HCT116 (cell line): ENCODE data around the gene TMEM138. TPM values are rescaled to one million over a fixed set of nuclear protein-coding genes. Genes with fewer than 3 reads are reported as not detected.

Experiments used
- ATAC-seq: fragments of 200-7000 bp; cut with Tn5 transposase; 2 replicates; pipeline ENCODE4 v1.9.1; 2020; ENCODE audit warnings: mild to moderate bottlenecking, moderate library complexity
- BruUV-seq: library from RNA; stranded (reverse); fragments of 400-500 nt; replicated peaks from 2 replicates; lab custom pipeline; 2021; lab: Mats Ljungman, UMichigan
- CTCF ChIA-PET: fragments of 300-600 bp; sonication (Branson Sonifier 250); formaldehyde crosslinking; loops from one replicate; lab custom pipeline; 2021; ENCODE audit warnings: antibody characterized with exemption; lab: Charles Lee
- POLR2A ChIA-PET: fragments of 300-600, 350-600 bp; sonication (Branson Sonifier 250); formaldehyde crosslinking; loops from one replicate; lab custom pipeline; 2021; ENCODE audit warnings: antibody characterized with exemption; lab: Charles Lee
- RAD21 ChIA-PET, 2 experiments: fragments of 300-600 bp; sonication (Branson Sonifier 250); formaldehyde crosslinking; loops; one replicate each; lab custom pipeline; 2023; ENCODE audit warnings: low total read pairs in 2 of 2; ENCODE audit not compliant: uncharacterized antibody in 2 of 2, unreplicated experiment in 2 of 2, low non-redundant PET in 1 of 2; lab: Charles Lee
- DNase-seq: peaks from one replicate; pipeline ENCODE4 v3.0.0-alpha.2; 2010; ENCODE audit warnings: low read depth, low spot score
- H2AFZ ChIP-seq: fragments of 200-600 bp; shearing (Covaris generic), sonication (generic); 2 replicates; pipeline ENCODE4 v1.6.1; 2017; ENCODE audit warnings: low read depth, mixed run types, mixed read lengths, antibody characterized with exemption, low read length; ENCODE audit not compliant: poor library complexity, severe bottlenecking
- H3K27ac ChIP-seq: 2 replicates; pipeline ENCODE4 v1.5.1; 2012; ENCODE audit warnings: low read depth, low read length
- H3K27me3 ChIP-seq: fragments of 200-600 bp; sonication (generic); 2 replicates; pipeline ENCODE4 v1.6.1; 2016; ENCODE audit warnings: mixed run types, low read length, mixed read lengths; ENCODE audit not compliant: insufficient read depth
- H3K36me3 ChIP-seq, 2 experiments: fragments of 200-500 bp in 1 of 2; fragments of 200-600 bp in 1 of 2; sonication (Bioruptor generic) in 1 of 2; sonication (generic) in 1 of 2; 2 replicates each; pipeline versions ENCODE4 v1.5.1 to v1.6.1; 2014 to 2016; ENCODE audit warnings: low read length in 2 of 2, inconsistent platforms in 1 of 2, mixed read lengths in 1 of 2, mixed run types in 1 of 2; ENCODE audit not compliant: insufficient read depth in 2 of 2, control insufficient read depth in 1 of 2
- H3K4me1 ChIP-seq, 2 experiments: fragments of 200-600 bp in 1 of 2; sonication (generic) in 1 of 2; 2 replicates each; pipeline versions ENCODE4 v1.5.1 to v1.6.1; 2012 to 2017; ENCODE audit warnings: low read length in 2 of 2, inconsistent platforms in 1 of 2, mild to moderate bottlenecking in 1 of 2, mixed read lengths in 1 of 2, mixed run types in 1 of 2, moderate library complexity in 1 of 2; ENCODE audit not compliant: insufficient read depth in 2 of 2, control insufficient read depth in 1 of 2
- H3K4me2 ChIP-seq: fragments of 200-600 bp; sonication (generic); 2 replicates; pipeline ENCODE4 v1.6.1; 2017; ENCODE audit warnings: mixed run types, low read length, mixed read lengths
- H3K4me3 ChIP-seq, 2 experiments: fragments of 200-600 bp in 1 of 2; sonication (generic) in 1 of 2; replicated peaks in 1 of 2; 2 replicates each; pipeline ENCODE4 v1.5.1; 2011 to 2016; ENCODE audit warnings: low read length in 2 of 2, control low read depth in 1 of 2, low read depth in 1 of 2, mild to moderate bottlenecking in 1 of 2, mixed read lengths in 1 of 2, mixed run types in 1 of 2
- H3K79me2 ChIP-seq: fragments of 200-600 bp; sonication (generic); 2 replicates; pipeline ENCODE4 v1.6.1; 2017; ENCODE audit warnings: mild to moderate bottlenecking, mixed run types, low read length, moderate library complexity, mixed read lengths; ENCODE audit not compliant: insufficient read depth
- H3K9ac ChIP-seq: fragments of 200-600 bp; sonication (generic); 2 replicates; pipeline ENCODE4 v1.6.1; 2016; ENCODE audit warnings: low read length, mixed read lengths
- H3K9me2 ChIP-seq: fragments of 200-600 bp; sonication (generic), shearing (Covaris generic); 2 replicates; pipeline ENCODE4 v1.6.1; 2017; ENCODE audit warnings: mixed run types, mild to moderate bottlenecking, moderate library complexity; ENCODE audit not compliant: insufficient read depth
- H3K9me3 ChIP-seq, 2 experiments: fragments of 200-500 bp in 1 of 2; fragments of 200-600 bp in 1 of 2; sonication (Bioruptor generic) in 1 of 2; sonication (generic) in 1 of 2; 2 replicates each; pipeline ENCODE4 v1.6.1; 2014 to 2017; ENCODE audit warnings: low read length in 2 of 2, mixed read lengths in 2 of 2, inconsistent platforms in 1 of 2, low read depth in 1 of 2, mild to moderate bottlenecking in 1 of 2, mixed run types in 1 of 2, moderate library complexity in 1 of 2; ENCODE audit not compliant: control insufficient read depth in 1 of 2, insufficient read depth in 1 of 2
- H4K20me1 ChIP-seq: fragments of 200-600 bp; sonication (generic), shearing (Covaris generic); 2 replicates; pipeline ENCODE4 v1.6.1; 2017; ENCODE audit warnings: mixed run types, mild to moderate bottlenecking, moderate library complexity; ENCODE audit not compliant: insufficient read depth
- TCF7L2 ChIP-seq: IDR thresholded peaks from 2 replicates; pipeline ENCODE4 v1.7.0; 2011; ENCODE audit warnings: borderline replicate concordance, inconsistent platforms; ENCODE audit not compliant: insufficient read depth, insufficient read length; ENCODE audit errors: extremely low read depth
- intact Hi-C: fragments of 100-400 bp; cut with micrococcal nuclease; formaldehyde crosslinking; loops from 2 replicates; pipeline ENCODE4 v1.10.0; 2022
- total RNA-seq: library from RNA; stranded (reverse); gene quantifications from one replicate; pipeline ENCODE4 v1.2.1, GENCODE V29; 2021; ENCODE audit not compliant: unreplicated experiment
- TF ChIP-seq, protein P1 (sequence below), 3 experiments: fragments of 200-600 bp in 1 of 3; sonication (generic) in 1 of 3; IDR thresholded peaks in 2 of 3; conservative IDR thresholded peaks in 1 of 3; 2 replicates each; pipeline ENCODE4 v1.5.1; 2012 to 2017; ENCODE audit warnings: low read depth in 2 of 3, low read length in 2 of 3, antibody characterized with exemption in 1 of 3, borderline replicate concordance in 1 of 3, control low read depth in 1 of 3, mild to moderate bottlenecking in 1 of 3, mixed read lengths in 1 of 3, mixed run types in 1 of 3, moderate library complexity in 1 of 3; ENCODE audit not compliant: insufficient read depth in 1 of 3
- TF ChIP-seq, protein P2 (sequence below): IDR thresholded peaks from 2 replicates; pipeline ENCODE4 v1.6.1; 2012

Gene TMEM138
- total RNA-seq, 1 experiment from 2014 or later = 45.0 TPM

DNA sequence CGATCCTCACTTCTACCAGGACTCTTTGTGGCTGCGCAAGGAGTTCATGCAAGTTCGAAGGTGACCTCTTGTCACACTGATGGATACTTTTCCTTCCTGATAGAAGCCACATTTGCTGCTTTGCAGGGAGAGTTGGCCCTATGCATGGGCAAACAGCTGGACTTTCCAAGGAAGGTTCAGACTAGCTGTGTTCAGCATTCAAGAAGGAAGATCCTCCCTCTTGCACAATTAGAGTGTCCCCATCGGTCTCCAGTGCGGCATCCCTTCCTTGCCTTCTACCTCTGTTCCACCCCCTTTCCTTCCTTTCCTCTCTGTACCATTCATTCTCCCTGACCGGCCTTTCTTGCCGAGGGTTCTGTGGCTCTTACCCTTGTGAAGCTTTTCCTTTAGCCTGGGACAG is 6.5 kb downstream of the TMEM138 start:
- H3K27ac ChIP-seq = no peak overlapping the region
- no peak overlapping the region for H3K9ac ChIP-seq
- no peak overlapping the region for H3K4me3 ChIP-seq
- no peak for ATAC-seq
- H3K36me3 ChIP-seq = peaks cover 28 to 45% of the 10 kb centered on the region in 2 experiments
- H3K4me1 ChIP-seq = peaks cover 0 to 3% of the 10 kb centered on the region in 2 experiments; a peak in 2 of 4 replicates
- ChIA-PET POLR2A (no interaction called here), RAD21 (no interaction called here), CTCF (no interaction called here)
- no TSS peak for BruUV-seq
- no peaks in the 10 kb centered on the region for H3K9me2 ChIP-seq
- H3K27me3 ChIP-seq = no peaks in the 10 kb centered on the region
- H3K79me2 ChIP-seq = peaks cover 15% of the 10 kb centered on the region
- H2AFZ ChIP-seq = no peak overlapping the region
- no peak for TF ChIP-seq TCF7L2
- TF ChIP-seq, protein P1, sequence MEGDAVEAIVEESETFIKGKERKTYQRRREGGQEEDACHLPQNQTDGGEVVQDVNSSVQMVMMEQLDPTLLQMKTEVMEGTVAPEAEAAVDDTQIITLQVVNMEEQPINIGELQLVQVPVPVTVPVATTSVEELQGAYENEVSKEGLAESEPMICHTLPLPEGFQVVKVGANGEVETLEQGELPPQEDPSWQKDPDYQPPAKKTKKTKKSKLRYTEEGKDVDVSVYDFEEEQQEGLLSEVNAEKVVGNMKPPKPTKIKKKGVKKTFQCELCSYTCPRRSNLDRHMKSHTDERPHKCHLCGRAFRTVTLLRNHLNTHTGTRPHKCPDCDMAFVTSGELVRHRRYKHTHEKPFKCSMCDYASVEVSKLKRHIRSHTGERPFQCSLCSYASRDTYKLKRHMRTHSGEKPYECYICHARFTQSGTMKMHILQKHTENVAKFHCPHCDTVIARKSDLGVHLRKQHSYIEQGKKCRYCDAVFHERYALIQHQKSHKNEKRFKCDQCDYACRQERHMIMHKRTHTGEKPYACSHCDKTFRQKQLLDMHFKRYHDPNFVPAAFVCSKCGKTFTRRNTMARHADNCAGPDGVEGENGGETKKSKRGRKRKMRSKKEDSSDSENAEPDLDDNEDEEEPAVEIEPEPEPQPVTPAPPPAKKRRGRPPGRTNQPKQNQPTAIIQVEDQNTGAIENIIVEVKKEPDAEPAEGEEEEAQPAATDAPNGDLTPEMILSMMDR (IDR thresholded peaks at IDR 0.05 in 2 of 3, conservative IDR thresholded peaks at IDR 0.05 in 1 of 3; ENCODE audit: borderline replicate concordance in 1 of 3, insufficient read depth in 1 of 3, low read depth in 2 of 3, low read length in 2 of 3) = no peak
- TF ChIP-seq, protein P2, sequence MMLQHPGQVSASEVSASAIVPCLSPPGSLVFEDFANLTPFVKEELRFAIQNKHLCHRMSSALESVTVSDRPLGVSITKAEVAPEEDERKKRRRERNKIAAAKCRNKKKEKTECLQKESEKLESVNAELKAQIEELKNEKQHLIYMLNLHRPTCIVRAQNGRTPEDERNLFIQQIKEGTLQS = no peak
- DNase-seq = no peak
- H3K4me2 ChIP-seq = no peak overlapping the region
- H4K20me1 ChIP-seq = 0 out of 2 replicates have a peak, but pooled peaks cover 5% of the 10 kb centered on the region
- H3K9me3 ChIP-seq = no peaks in the 10 kb centered on the region
- intact Hi-C loops = no loop called here
